ENCODE data around the gene PRR22. TPM values are rescaled to one million over a fixed set of nuclear protein-coding genes. Genes with fewer than 3 reads are reported as not detected.

PRR22 gene
- total RNA-seq, 1 donor from 2014 or later = 0.53 TPM

DNA sequence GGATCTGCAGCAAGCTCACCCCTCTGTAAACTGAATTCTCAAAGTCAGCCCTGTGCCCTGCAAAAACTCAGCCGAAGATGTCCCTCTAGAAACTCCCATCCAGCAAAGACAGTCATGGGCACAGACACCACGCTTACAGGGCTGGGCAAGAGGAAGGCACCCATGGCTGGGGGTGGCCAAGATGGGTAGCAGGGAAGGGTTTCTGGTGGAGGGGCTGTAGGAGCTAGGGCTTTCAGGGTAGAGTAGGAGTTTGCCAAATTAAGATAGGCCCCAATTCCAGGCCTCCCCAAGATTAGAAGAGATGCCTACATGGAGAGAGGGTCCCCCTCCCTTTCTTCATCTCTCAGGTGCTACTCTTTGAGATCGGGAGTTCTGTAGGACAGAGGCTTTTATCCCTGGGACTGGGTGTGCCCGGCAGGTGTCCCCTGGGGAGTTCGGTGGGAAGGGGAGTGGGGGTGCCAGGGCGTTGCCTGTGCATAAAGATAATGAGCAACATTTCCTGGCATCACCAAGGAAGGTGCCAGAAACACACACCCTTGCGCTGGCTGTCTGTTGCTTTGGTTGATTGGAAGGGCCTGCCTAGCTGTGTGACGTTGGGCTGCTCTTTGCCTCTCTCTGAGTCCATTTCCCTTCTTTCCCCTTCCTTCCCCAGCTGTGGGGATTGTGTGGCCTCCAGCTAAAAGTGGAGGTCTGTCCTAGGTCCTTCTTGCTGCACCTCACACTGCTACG, 29.7 kb upstream of the PRR22 start:
- no peak for DNase-seq (ENCODE audit: low read depth)

DNA sequence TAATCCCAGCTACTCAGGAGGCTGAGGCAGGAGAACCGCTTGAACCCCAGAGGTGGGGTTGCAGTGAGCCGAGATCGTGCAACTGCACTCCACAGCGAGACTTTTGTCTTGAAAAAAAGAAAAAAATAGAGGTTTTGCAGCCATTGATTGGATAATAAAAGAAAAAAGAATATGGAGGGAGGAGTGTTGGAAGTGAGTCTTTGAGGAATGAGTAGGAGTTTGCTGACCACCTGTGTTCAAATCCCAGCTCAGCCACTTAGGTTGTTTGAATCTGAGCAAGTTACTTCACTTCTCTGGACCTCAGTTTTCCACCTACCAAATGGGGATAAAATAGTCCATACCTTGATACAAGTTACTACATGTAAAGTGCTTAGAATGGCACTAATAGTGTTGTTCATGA, 26.6 kb upstream of the PRR22 start:
- DNase-seq (ENCODE audit: low read depth) = no peak

DNA sequence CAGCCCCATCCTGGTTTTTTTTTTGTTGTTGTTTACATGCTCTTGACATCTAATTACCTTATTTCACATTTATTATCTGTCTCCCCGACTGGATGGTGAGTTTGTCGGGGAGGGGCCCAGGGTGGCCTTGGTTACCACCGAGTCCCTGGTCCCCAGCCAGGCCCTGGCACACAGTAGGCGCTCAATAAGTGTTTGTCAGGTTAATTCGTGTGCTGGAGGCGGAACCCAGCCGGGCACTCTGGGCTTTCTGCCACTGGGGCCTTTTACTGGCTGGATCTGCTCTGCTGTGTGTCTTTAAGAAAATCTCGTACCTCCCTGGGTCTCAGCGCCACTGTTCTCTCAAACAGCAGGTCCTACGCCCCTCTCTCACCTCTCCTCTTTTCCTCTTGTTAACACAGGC, 24.9 kb upstream of the PRR22 start:
- DNase-seq (ENCODE audit: low read depth) = no peak

DNA sequence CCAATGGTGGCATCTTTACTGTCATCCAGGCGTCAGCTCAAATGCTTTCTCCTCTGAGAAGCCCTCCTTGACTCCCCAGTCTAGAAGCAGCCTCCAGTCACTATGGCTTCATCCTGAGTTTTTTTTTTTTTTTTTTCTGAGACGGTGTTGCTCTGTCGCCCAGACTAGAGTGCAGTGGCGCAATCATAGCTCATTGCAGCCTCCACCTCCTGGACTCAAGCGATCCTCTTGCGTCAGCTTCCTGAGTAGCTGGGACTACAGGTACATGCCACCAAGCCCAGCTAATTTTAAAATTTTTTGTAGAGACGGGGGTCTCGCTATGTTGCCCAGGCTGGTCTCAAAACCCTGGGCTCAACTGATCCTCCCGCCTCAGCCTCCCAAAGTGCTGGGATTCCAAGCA, 24.5 kb upstream of the PRR22 start:
- DNase-seq (ENCODE audit: low read depth) = no peak

DNA sequence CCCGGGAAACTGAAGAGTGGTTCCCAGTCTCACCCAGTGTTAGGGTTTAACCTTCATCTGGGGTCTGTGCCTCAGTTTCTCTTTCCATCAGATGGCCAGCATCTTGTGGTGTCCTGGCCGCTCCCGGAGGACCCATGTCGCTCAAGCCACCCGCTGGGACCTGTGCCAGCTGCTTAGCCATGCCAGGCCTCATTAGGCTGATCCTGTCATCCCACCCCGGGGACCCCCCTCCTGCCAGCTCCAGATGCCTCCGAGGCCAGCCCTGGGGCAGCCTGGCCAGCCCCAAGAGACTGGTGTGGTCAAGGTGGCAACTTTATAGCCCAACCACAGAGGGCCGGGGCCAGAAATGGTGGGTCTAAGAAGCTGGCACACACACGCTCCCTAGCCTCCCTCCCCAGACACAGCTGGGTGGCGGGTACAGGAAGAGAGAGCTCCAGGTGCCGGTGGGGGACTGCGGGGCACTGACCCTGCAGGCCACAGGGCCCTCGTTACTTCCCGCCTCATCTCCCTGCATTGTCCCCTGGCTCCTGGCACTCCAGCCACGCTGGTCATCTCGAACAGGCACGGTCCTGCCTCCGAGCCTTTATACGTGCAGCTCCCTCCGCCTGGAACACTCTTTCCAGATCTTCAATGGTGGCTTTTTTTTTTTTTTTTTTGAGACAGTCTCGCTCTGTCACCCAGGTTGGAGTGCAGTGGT, 23.7 kb upstream of the PRR22 start:
- DNase-seq (ENCODE audit: low read depth) = no peak

DNA sequence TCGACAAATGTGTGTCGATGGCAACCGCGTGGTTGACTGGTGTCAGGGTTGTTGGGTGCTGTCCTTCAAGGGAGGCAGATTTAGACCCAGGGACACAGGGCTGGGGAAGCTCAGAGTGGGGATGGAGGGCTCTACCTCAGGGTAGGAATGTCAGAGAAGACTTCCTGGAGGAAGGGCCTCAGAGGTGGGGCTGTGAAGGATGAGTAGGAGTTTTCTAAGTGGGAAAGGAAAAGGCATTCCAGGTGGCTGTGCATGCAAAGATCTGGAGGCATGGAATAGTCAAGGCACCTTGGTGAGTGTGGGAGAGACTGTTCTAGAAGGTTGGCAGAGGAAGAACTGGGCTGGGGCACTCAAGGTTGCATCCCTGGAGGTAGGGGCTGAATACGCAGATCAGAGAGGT, 22.4 kb upstream of the PRR22 start:
- DNase-seq (ENCODE audit: low read depth) = no peak

DNA sequence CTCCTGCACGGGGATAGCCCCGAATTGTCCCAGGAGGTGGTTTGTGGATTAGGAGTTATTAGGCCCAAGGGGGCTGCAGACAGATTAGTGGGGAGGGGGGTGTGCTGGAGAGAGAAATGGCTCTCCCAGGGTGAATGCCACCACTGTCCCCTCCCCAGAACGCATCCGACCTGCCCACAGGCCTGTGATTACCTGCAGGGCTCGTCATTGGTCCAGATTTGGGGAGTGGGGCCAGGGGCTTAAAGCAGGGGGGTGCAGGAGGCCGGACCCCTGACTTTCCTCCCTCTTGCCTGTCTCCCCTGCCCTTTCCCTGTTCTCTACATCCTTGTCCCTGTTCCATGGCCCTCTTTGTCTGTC, 21.6 kb upstream of the PRR22 start:
- no peak for DNase-seq (ENCODE audit: low read depth)

DNA sequence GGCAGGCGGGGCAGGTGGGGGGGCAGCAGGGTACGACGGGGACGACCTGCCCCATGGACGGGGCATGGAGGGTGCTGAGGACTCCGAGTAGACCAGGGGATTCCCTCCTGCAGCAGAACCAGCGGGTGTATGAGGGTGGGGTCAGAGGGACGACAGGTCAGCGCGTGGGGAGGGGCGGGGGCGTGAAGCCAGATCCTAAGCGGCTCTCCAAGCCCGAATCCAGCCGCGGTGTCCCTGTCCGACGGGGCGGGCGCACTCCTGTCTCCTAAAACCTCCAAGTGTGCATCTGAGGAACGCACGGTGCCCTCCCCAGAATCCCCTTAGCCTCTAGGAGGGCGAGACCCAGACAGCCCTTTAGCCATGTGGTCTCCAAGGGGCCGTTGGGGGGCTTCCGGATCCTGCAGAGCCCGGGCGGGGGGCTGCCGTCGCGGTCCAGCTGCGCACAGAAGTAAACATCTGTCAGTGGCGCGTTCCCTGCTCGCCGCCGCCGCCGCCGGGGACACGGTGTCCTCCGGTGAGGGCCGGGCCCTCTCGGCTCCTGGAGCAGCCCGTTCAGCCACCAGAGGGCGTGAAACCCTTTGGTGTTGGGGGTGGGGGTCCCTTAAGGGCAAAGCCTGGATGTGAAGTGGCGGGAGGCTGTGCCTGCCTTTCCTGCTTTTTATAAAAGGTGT, 21.1 kb upstream of the PRR22 start:
- DNase-seq (ENCODE audit: low read depth) = peak; percentile 52

DNA sequence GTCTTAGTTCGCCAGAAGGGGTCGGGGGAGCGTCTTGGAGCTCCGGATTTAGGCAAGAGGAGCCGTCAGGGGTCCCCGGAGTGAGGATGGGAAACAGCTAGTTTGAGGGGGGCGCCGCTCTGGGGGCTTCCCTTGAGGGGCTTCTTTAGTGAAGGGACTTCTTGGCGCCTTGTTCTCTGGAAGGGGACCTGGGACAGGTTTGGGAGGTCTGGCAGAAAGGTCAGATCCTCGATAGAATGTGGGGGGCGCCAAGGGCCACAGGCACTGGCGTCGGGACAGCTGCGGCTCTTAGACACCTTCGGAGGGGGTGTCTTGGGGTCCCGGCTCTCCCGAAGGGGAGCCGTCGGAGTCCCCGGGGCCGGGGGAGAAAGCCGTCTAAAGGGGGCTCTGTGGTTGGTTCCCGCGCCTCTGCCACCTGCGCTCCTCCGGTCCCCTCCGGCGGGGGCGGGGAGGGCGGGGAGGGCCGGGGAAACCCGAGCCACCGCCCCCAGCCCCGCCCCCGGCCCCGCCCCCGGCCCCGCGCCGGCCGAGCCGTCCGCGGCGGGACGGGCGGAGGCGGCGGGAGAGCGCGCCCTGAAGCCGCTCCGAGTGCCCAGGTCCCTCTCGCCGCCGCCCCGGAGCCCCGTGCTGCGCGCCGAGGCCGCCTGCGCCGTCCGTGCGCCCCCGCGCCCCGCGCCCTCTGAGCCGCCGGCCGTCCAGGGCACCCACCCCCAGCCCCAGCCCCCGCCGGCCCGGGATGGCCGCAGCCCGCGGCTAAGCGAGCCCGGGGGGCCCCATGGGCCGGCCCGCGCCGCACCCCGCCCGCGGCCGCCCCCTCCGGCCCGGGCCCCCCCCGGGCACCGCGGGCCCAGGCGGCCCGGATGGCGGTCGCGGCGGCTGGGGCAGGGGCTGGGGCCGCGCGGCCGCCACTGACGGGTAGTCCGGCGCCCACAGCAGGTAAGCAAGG, 20.2 kb upstream of the PRR22 start, which contains the start of gene NRTN:
NRTN (plus strand) TSS at position 552 of the 946 bp plus-strand sequence. CDS start 19,099 bp downstream, outside the sequence.
- no peak for DNase-seq (ENCODE audit: low read depth)

DNA sequence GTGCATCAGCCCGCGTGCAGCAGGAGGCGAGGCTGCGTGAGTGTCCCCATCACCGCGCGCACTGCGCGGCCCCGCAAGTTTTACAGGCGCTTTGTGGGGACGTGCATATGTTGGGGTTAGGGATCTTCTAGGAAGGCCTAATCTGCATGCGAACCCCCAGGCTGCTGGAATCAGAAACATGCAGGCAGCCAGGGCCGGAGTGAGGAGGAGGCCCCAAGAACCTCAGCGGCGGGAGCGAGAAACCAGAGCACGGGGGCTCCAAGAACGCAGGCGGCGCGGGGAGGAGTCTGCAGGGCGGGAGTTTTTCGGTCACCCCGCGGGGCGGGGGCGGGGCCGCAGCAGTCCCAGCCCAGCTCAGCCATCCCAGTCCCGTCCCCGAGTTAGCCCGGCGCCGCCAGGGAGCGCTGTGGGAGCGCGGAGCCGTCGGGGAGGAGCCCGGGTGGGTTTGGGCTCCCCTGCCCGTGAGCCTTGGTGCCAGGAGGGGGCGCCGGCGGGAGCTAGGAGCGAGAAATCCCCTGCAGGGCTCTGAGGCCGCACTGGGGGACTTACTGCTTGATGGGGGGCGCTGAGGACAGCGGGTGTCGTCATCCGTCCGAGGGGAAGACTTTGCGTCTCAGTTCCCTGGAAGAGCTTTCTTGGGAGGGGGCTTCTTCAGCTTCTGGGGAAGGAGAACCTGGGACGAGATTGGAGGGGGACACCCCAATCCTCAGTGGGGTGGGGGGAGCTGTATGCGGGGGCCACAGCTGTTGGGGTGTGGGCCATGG, 19.4 kb upstream of the PRR22 start:
- DNase-seq (ENCODE audit: low read depth) = peak; percentile 76

DNA sequence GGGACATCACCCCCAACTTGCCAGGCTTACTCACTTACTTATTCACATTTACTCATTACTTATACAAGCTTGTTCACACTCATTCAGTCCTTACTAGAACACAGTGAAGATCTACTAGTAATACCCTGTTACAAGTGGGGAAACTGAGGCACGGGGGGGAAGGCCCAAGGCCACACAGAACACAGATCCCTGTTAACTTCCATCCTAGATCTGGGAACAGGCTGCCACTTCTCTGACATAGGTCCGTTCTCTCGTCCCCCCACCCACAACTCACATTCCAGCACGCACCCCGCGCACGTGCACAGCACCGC, 18.9 kb upstream of the PRR22 start:
- DNase-seq (ENCODE audit: low read depth) = no peak

DNA sequence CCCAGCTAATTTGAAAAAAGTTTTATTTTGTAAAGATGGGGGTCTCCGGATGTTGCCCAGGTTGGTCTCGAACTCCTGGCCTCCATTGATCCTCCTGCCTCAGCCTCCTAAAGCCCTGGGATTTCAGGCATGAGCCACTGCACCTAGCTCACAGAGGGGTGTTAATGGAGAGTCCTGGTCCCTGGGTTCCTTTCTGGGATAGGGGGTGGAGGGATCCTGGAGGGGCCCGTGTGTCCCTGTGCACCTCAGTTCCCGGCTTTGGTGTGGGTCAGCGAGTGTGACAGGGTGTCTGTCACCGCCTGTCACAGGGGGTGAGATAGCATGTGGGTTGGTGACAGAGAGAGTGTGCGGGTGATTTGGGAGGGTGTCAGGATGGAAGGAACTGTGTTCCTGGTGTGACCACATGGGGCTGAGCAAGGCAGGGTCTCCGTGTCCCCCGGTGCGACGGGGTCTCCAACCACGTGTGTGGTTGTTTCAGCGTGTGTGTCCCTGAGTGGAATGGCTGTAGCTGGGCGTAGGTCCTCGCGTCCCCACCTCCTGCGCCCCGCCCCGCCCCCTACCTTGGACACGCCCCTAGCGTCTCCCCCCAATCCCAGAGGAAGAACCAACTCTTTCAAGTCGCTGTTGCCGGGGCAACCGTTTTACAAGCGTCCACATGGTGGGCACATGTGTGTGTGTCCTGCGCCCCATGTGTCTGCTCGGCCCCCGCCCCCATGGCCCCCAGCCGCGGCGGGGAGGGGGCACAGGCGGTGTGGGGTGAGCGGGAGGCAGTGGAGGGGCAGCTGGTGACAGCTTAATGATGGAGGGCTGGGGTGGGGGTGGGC, 17.5 kb upstream of the PRR22 start:
- no peak for DNase-seq (ENCODE audit: low read depth)

DNA sequence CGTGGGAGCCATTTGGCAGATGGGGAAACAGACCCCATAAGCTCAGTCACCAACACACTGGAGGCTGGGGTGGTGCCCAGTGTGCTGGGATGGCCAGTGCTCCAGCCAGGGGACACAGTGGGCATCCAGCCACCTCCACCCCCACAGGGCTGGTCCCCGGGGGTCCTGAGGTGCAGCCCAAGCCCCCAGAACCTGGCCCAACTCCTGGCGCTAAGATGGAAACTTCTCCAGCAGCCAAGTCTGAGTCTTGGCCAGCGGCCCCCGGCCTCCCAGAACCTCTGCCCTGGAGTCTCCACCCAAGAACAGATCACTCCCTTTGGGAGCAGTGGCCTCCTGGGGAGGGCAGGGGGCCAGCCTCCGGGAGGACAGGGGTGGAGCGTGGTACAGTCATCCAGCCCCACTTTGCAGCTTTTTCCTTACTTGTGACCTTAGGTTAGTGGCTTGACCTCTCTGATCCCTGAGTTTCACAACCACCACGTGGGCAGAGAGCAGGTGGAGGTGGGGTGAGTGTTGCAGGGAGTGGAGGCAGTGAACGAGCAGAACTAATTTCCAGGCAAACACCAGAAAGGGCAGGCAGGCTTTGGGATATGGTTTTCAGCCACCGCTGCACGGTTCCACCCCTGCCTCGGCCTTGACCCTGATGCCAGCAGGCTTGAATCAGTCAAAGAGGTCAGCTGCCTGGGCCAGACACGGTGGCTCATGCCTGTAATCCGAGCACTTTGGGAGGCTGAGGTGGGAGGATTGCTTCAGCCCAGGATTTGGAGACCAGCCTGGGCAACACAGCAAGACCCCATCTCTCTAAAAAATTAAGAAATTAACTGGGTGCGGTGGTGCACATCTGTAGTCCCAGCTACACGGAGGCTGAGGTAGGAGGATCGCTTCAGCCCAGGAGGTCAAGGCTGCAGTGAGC, 16.1 kb upstream of the PRR22 start:
- DNase-seq (ENCODE audit: low read depth) = no peak

DNA sequence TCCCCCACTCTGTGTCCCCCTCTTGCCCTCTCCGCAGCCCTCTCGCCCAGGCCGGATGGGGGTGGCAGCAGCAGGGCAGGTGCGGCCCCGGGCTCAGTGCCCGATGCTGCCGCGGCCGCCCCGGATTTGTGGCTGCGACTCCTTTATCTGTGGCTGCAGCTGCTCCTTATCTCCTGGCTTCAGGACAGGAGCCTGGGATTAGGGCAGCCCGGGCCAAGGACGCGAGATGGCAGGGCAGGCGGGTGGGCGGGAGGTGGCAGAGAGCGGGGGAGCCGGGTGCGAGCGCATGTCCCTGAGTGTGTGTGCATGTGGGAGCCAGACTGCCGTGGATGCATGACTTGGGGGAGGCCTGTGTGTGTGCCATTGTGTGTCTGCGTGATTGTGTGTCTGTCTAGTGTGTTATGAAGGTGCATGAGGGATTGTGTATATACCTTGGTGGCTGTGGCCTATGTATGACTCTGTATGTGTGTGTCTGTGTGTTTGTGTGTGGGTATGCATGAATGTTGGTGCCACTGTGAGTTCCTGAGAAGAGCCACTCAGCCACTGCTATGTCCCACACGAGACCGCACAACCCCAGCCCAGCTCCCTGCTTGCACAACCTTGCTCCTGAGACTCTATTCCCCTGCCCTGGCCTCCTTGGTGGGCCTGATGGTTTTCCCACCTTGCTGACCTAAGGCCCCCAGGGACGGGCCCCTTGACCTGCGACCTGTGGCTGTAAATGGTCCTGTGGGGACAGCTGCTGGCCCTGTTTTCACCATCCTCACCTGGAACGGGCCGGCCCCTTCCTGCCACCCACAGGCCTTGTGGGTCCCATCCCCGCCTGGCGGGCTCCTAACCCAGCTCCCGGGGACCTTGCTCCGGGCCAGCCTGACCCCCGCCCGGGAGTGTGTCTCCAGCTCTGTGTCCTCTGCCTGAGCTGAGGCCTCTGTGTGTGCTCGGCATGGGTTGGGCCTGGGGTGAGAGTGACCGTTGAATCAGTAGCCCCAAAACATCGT, 15.0 kb upstream of the PRR22 start:
- DNase-seq (ENCODE audit: low read depth) = peak; percentile 79

DNA sequence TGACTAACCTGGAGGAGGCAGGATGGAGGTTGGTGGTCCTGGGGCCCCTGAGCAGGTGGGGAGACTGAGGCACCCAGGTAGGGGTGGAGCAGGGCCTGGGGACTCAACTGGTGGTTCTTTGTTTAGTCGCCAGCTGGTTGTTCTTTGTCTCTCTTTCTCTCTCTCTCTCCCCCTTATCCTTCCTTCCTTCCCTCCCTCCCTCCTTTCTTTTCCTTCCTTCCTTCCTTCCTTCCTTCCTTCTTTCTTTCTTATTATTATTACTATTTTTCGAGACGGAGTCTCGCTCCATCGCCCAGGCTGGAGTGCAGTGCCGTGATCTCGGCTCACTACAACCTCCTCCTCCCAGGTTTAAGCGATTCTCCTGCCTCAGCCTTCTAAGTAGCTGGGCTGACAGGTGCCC, 13.7 kb upstream of the PRR22 start:
- DNase-seq (ENCODE audit: low read depth) = no peak

DNA sequence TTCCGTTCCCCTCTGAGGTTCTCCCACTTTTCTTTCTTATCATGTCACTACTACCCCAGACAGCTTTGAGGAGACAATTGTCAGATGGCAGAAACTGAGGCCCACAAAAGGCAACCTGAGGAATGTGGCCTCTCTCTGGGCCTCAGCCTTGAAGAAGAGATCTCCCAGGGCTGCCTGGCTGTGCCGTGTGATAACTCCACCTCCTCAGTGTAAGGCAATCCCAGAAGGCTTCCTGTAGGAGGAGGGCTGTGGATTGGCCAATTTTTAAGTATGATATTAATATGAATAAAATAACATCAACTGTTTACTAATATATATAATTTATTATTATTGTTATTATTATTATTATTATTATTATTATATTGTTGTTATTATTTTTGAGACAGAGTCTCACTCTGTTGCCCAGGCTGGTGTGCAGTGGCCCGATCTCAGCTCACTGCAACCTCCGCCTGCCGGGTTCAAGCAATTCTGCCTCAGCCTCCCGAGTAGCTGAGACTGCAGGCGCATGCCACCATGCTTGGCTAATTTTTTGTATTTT, 10.9 kb upstream of the PRR22 start:
- DNase-seq (ENCODE audit: low read depth) = no peak

DNA sequence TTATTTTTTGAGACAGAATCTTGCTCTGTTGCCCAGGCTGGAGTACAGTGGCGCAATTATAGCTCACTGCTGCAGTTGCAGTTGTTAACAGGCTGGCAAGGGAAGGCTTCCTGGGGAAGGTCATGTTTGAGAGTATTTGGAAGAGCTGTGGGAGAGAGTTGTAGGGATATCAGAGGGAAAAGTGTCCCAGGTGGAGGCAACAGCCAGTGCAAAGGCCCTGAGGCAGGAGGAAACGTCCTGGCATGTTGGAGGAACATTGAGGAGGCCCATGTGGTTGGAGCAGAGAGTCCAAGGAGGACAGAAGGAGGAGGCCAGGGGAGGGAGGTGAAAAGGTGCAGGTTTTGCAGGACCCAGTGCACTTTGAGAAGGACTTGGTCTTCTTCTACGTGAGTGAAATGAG, 8.6 kb upstream of the PRR22 start:
- DNase-seq (ENCODE audit: low read depth) = no peak
